ENCODE data around the gene LRMDA.

The LRMDA gene

GRCh38 chr10:75486591-75486990 is 55.2 kb downstream of the LRMDA start:
- Histone ChIP-seq H3K4me3 (ENCODE audit: low read depth, low read length) (no peak overlapping the region), H3K27ac (ENCODE audit: extremely low read depth, low read depth, low read length) (no peak overlapping the region), H3K36me3 (ENCODE audit: control insufficient read depth in 2 of 2, insufficient read depth in 1 of 2, low read length in 2 of 2) (no peaks in the 10 kb centered on the region), H3K9me3 (ENCODE audit: control insufficient read depth, insufficient read depth, low read depth, low read length) (no peaks in the 10 kb centered on the region; the same call in 1 of the 2 replicates), H3K4me1 (ENCODE audit: control insufficient read depth, insufficient read depth, low read length) (no peaks in the 10 kb centered on the region)
- ChIA-PET CTCF (interaction anchor here (0.6 kb wide), 1 partner anchor 106 kb away, joined by 3 read pairs; no protein-coding TSS in a partner anchor), POLR2A (interaction anchor here (0.9 kb wide), 1 partner anchor 85 kb away, joined by 4 read pairs; the partner anchor contains the start of gene ZNF503)
- no peak for TF ChIP-seq ZNF19 (tag by site-specific recombination; IDR thresholded peaks at IDR 0.05; ENCODE audit: low read depth)
- no peak for TF ChIP-seq YY1 (tag by site-specific recombination; IDR thresholded peaks at IDR 0.05)
- no peak for TF ChIP-seq ZNF416 (tag by site-specific recombination; IDR thresholded peaks at IDR 0.05)
- TF ChIP-seq ZNF645 (tag by site-specific recombination; IDR thresholded peaks at IDR 0.05): no peak

- ChIA-PET POLR2A (interaction anchor here (0.9 kb wide), 1 partner anchor 85 kb away, joined by 4 read pairs; the partner anchor contains the start of gene ZNF503), CTCF (interaction anchor here (0.5 to 0.7 kb wide), 3 partner anchors 53 to 600 kb away, joined by 3 to 4 read pairs (median 3); no protein-coding TSS in a partner anchor)
- 0 out of 2 replicates have a peak, but pooled peaks have one; percentile 18 for TF ChIP-seq ZNF398 (tag by site-specific recombination; IDR thresholded peaks at IDR 0.05)
- TF ChIP-seq ZBTB20 (tag by site-specific recombination; IDR thresholded peaks at IDR 0.05): no peak
- no peak for TF ChIP-seq PBX3 (CRISPR knock-in tag; IDR thresholded peaks at IDR 0.05)
- TF ChIP-seq EGR2 (tag by site-specific recombination; IDR thresholded peaks at IDR 0.05; ENCODE audit: low read depth): peak; percentile 94
- TF ChIP-seq PRDM2 (tag by site-specific recombination; IDR thresholded peaks at IDR 0.05; ENCODE audit: borderline replicate concordance): no peak
- TF ChIP-seq ZNF837 (tag by site-specific recombination; IDR thresholded peaks at IDR 0.05): no peak
- TF ChIP-seq OSR2 (tag by site-specific recombination; IDR thresholded peaks at IDR 0.05): no peak
- TF ChIP-seq ZBTB10 (tag by site-specific recombination; IDR thresholded peaks at IDR 0.05): no peak
- no peak for TF ChIP-seq ZNF404 (tag by site-specific recombination; IDR thresholded peaks at IDR 0.05)
- TF ChIP-seq ZNF248 (tag by site-specific recombination; IDR thresholded peaks at IDR 0.05): no peak
- TF ChIP-seq ZIC2 (tag by site-specific recombination; IDR thresholded peaks at IDR 0.05): no peak
- TF ChIP-seq ZNF544 (tag by site-specific recombination; IDR thresholded peaks at IDR 0.05): no peak
- TF ChIP-seq REPIN1 (tag by site-specific recombination; IDR thresholded peaks at IDR 0.05; ENCODE audit: low read depth): no peak
- peak; percentile 97 for TF ChIP-seq ZFHX2 (tag by site-specific recombination; conservative IDR thresholded peaks at IDR 0.05)
- TF ChIP-seq ZEB2 (tag by site-specific recombination; IDR thresholded peaks at IDR 0.05): no peak
Measured at GRCh38 chr10:75487087-75487754, 55.8 kb downstream of the LRMDA start.

More at GRCh38 chr10:75487087-75487754, 55.8 kb downstream of the LRMDA start:
- H3K27ac ChIP-seq (ENCODE audit: extremely low read depth, low read depth, low read length): no peak overlapping the region
- no peaks in the 10 kb centered on the region for H3K36me3 ChIP-seq (ENCODE audit: control insufficient read depth in 2 of 2, insufficient read depth in 1 of 2, low read length in 2 of 2)
- H3K4me3 ChIP-seq (ENCODE audit: low read depth, low read length): no peak overlapping the region
- no peaks in the 10 kb centered on the region for H3K4me1 ChIP-seq (ENCODE audit: control insufficient read depth, insufficient read depth, low read length)
- no peaks in the 10 kb centered on the region; the same call in 1 of the 2 replicates for H3K9me3 ChIP-seq (ENCODE audit: control insufficient read depth, insufficient read depth, low read depth, low read length)
